Left ventricle myocardium inferior (tissue), 1 donor: ENCODE data around the gene DUSP28. TPM values are rescaled to one million over a fixed set of nuclear protein-coding genes. Genes with fewer than 3 reads are reported as not detected.

Experiments
- DNase-seq: peaks from one replicate; pipeline ENCODE4 v3.0.0-alpha.2; 2020
- H3K27ac ChIP-seq: fragments of 200-600 bp; replicated peaks from 2 replicates; pipeline ENCODE4 v1.8.0; 2021
- H3K27me3 ChIP-seq: fragments of 200-600 bp; 2 replicates; pipeline ENCODE4 v1.8.0; 2021; ENCODE audit warnings: low read depth
- H3K36me3 ChIP-seq: fragments of 200-600 bp; 2 replicates; pipeline ENCODE4 v1.8.0; 2021
- H3K4me1 ChIP-seq: fragments of 200-600 bp; 2 replicates; pipeline ENCODE4 v1.8.0; 2021
- H3K4me3 ChIP-seq: fragments of 200-600 bp; 2 replicates; pipeline ENCODE4 v1.8.0; 2021; ENCODE audit warnings: mild to moderate bottlenecking, moderate library complexity
- H3K9me3 ChIP-seq: fragments of 200-600 bp; replicated peaks from 2 replicates; pipeline ENCODE4 v1.8.0; 2021
- CTCF ChIP-seq: fragments of 200-600 bp; IDR thresholded peaks from 2 replicates; pipeline ENCODE4 v1.8.0; 2021; ENCODE audit warnings: antibody characterized with exemption, mild to moderate bottlenecking, borderline replicate concordance
- intact Hi-C: fragments of 100-400 bp; cut with micrococcal nuclease; formaldehyde crosslinking; loops from one replicate; pipeline ENCODE4 v1.11.0; 2022
- total RNA-seq: library from RNA; stranded (reverse); fragmentation: NEBNext Ultra II Directional; extraction: Animal tissue kit (Norgen Biotek cat#: 25700); gene quantifications from one replicate; pipeline ENCODE4 v1.2.1, GENCODE V29; 2021
- donor health status: DM: no; HTN: yes; CAD: no; lungs with severe emphysema.

The DUSP28 gene
- total RNA-seq, 1 donor from 2014 or later = 19.3 TPM

DNA sequence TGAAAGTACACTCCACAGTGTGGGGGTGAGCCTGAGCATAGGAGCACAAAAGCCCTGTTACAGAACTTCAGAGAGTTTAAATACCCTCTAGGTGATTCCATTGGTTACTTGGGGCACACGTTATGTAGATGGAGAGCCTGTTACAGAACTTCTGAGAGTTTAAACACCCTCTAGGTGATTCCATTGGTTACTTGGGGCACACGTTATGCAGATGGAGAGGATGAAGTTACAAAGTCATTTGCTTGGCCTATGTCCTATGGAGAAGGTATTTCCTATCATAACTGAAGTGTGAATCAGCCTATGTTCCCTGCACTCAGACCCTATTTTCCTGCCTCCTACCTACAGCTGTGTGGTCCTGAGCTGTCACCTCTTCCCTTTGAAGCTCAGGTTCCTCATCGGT is 22.6 kb downstream of the DUSP28 start:
- Histone ChIP-seq H3K27ac (no peak overlapping the region), H3K9me3 (peaks cover 8% of the 10 kb centered on the region), H3K36me3 (peaks cover 9% of the 10 kb centered on the region), H3K4me1 (peaks cover 68% of the 10 kb centered on the region), H3K4me3 (no peak overlapping the region), H3K27me3 (no peaks in the 10 kb centered on the region)
- no peak for TF ChIP-seq CTCF
- intact Hi-C loops = no loop called here
- no peak for DNase-seq

DNA sequence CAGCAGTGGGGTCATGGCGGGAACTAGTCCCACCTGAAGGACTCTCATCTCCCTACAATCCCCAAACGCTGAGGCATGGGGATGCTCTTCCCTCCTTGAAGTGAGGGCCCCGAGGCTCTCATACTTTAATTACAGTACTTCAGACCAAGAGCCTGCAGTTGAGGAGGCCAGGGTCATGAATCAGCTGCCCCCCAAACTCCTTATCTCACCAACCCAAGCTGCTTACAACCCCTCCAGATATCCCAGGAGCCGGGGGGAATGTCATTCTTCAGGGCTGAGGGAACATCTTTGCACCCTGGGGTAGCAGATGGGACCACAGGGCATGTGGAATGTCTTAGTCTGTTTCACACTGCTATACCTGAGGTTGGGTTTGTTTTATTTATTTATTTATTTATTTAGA is 23.6 kb downstream of the DUSP28 start:
- peaks cover 5% of the 10 kb centered on the region for H3K36me3 ChIP-seq
- no peaks in the 10 kb centered on the region for H3K27me3 ChIP-seq
- intact Hi-C loops = no loop called here
- no peak overlapping the region for H3K4me3 ChIP-seq
- peak; percentile 3 for DNase-seq
- H3K9me3 ChIP-seq = peaks cover 8% of the 10 kb centered on the region
- TF ChIP-seq CTCF = no peak
- no peak overlapping the region for H3K27ac ChIP-seq
- H3K4me1 ChIP-seq = peaks cover 68% of the 10 kb centered on the region

DNA sequence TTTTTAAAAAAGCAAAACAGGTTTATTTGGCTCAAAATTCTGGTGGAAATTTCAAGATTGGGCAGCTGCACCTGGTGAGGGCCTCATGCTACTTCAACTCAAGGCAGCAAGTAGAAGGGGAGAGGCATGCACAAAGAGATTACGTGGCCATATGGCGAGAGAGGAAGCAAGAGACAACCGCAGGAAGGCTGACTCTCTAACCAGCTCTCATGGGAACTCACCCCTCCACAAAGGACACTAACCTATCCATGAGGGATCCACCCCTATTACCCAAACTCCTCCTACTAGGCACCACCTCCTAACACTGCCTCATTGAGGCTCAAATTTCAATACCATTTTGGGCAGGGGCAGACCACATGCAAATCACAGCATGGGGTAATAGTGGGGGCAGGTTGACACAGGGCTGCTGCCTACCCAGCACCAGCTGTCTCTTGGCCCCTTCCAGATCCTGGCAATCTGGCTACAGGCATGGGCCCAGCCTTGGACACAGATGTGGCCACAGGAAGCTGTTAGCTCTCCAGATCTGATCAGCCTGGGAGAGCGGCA is 24.4 kb downstream of the DUSP28 start:
- no peak for TF ChIP-seq CTCF
- Histone ChIP-seq H3K36me3 (peaks cover 9% of the 10 kb centered on the region), H3K4me3 (peak overlapping the region; percentile 98), H3K4me1 (peaks cover 68% of the 10 kb centered on the region), H3K9me3 (peaks cover 8% of the 10 kb centered on the region), H3K27me3 (no peaks in the 10 kb centered on the region), H3K27ac (no peak overlapping the region)
- intact Hi-C loops = no loop called here
- peak; percentile 7 for DNase-seq

- no peak overlapping the region for H3K27ac ChIP-seq
- peaks cover 68% of the 10 kb centered on the region for H3K4me1 ChIP-seq
- intact Hi-C loops = no loop called here
- no peaks in the 10 kb centered on the region for H3K27me3 ChIP-seq
- peaks cover 14% of the 10 kb centered on the region for H3K36me3 ChIP-seq
- H3K9me3 ChIP-seq = peaks cover 8% of the 10 kb centered on the region
- DNase-seq = peak; percentile 6
- no peak for TF ChIP-seq CTCF
- H3K4me3 ChIP-seq = peak overlapping the region; percentile 98
Observed at GRCh38 chr2:240585101-240585500, 24.9 kb downstream of the DUSP28 start.

GRCh38 chr2:240585681-240586197 is 25.6 kb downstream of the DUSP28 start:
- intact Hi-C loops = no loop called here
- peaks cover 8% of the 10 kb centered on the region for H3K9me3 ChIP-seq
- TF ChIP-seq CTCF = no peak
- H3K36me3 ChIP-seq = peaks cover 19% of the 10 kb centered on the region
- H3K4me3 ChIP-seq = peak overlapping the region; percentile 98
- H3K27me3 ChIP-seq = no peaks in the 10 kb centered on the region
- DNase-seq = no peak
- H3K4me1 ChIP-seq = peaks cover 68% of the 10 kb centered on the region
- H3K27ac ChIP-seq = peak overlapping the region; percentile 99
